Measurements from ENCODE around the gene PADI2.

The PADI2 gene

DNA sequence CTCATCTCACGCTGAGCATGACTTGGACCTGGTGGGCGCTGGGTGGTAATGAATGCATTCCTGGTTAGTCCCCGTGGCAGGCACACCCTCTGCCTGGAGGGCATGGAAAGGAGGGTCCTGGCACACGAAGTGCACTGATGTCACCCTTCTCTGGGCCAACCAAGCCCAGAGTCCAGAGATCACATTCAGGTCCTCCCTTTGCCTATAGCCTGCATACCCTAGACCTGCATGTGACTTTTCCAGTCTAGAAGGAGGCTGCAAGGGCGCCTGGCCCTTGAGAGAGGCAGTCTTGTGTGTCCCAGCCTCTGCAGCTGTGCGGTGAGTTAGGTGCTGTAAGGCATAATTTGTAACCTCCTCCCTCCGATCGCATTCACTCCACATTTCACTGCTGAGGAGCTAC lies 22.1 kb downstream of the PADI2 start:
- Mint-ChIP-seq H3K4me1 (no peaks in the 10 kb centered on the region), H3K9me3 (no peaks in the 10 kb centered on the region), H3K36me3 (no peaks in the 10 kb centered on the region), H3K27ac (no peak overlapping the region), H3K4me3 (no peak overlapping the region), H3K27me3 (peaks cover 23% of the 10 kb centered on the region)
- CTCF ChIA-PET: no interaction called here
- DNase-seq: no peak

DNA sequence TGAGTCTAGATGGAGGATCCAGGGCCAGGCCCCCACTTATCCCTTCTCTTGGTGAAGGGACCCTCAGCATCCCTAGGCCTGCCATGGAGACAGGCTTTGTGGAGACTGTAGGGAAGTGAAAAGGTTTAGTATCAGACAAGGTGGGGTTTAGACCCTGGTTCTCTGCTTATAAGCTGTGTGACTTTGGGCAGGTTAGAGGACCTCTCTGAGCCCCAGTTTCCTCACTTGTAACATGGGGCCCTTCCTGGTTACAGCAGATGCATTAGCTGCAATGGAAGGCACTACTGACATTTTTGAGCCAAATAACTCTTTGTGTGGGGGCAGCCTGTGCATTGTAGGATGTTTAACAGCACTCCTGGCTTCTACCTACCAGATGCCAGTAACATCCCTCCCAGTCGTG lies 22.7 kb downstream of the PADI2 start:
- DNase-seq: no peak
- Mint-ChIP-seq H3K36me3 (no peaks in the 10 kb centered on the region), H3K27ac (no peak overlapping the region), H3K27me3 (peaks cover 23% of the 10 kb centered on the region), H3K4me1 (no peaks in the 10 kb centered on the region), H3K4me3 (no peak overlapping the region), H3K9me3 (no peaks in the 10 kb centered on the region)
- CTCF ChIA-PET: no interaction called here

DNA sequence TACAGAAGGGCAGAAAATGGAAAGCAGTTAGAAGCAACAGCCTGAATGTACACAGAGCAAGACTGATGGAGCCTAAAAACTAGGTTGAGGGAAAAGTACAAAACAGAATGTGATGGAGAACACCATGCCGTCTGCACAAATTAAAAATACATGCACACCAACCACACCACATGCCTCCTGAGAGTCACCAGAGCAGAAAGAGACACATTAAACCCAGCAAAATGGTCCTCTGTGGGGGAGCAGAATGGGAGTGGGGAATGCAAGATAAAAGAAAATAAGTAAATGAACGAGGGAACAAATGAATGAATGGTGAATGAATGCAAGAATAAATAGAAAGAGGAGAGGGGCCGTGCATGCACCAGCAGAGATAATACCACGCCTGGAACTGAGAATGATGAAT lies 24.1 kb downstream of the PADI2 start:
- no peak overlapping the region for H3K4me3 Mint-ChIP-seq
- CTCF ChIA-PET: no interaction called here
- peaks cover 23% of the 10 kb centered on the region for H3K27me3 Mint-ChIP-seq
- DNase-seq: no peak
- H3K27ac Mint-ChIP-seq: no peak overlapping the region
- no peaks in the 10 kb centered on the region for H3K36me3 Mint-ChIP-seq
- H3K9me3 Mint-ChIP-seq: no peaks in the 10 kb centered on the region
- no peaks in the 10 kb centered on the region for H3K4me1 Mint-ChIP-seq

DNA sequence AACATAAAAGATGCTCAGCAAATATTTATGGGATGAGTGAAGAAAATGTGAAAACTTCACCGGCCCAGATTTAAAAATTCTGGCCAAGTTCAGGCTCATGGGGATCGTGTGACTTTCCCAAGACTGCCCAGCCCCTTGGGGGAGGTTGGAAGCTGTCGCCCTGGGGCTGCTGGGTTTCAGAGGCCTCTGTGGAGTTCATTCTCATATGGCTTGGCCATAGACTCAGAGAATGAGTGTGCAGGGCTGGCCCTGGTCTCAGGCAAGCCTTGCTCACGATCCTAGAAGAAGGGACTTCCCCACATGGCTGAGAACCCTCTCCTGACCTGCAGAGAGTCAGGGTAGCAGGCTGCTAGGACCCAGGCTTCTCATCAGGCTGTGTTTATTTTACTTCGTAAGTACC lies 24.6 kb downstream of the PADI2 start:
- Mint-ChIP-seq H3K4me1 (no peaks in the 10 kb centered on the region), H3K27me3 (peaks cover 20% of the 10 kb centered on the region), H3K9me3 (no peaks in the 10 kb centered on the region), H3K36me3 (no peaks in the 10 kb centered on the region), H3K27ac (no peak overlapping the region), H3K4me3 (no peak overlapping the region)
- CTCF ChIA-PET: no interaction called here
- DNase-seq: no peak

DNA sequence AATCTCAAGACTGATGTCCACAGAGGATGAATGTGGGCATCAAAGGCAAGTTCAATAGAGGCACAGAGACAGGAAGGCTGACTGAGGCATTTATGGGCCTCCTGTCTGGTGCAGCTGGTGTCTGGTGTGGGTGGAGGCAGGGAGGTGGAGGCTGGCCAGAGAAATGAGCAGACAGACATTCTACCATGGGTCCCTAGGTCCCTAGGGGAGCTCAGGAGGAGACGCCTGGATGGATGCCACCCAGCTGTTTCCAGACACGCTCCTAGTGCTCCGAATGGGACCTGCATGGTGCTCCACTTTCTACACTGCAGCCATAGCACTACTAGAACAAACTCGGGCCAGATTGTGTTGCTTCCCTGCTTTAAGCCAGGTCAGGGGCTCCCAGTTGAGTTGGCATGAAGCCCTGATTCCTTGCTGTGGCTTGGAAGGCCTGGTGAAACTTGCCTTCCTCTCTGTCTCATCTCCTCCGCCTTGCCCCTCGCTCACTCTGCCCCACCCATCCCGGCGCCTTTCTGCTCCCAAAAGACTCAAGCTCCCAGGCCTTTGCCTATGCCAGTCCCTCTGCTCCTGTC lies 25.3 kb downstream of the PADI2 start:
- H3K9me3 Mint-ChIP-seq: no peaks in the 10 kb centered on the region
- peaks cover 19% of the 10 kb centered on the region for H3K27me3 Mint-ChIP-seq
- H3K36me3 Mint-ChIP-seq: no peaks in the 10 kb centered on the region
- no peak for DNase-seq
- H3K27ac Mint-ChIP-seq: no peak overlapping the region
- H3K4me3 Mint-ChIP-seq: no peak overlapping the region
- CTCF ChIA-PET: interaction anchor here (0.6 kb wide), 1 partner anchor 233 kb away, joined by 3 read pairs; no protein-coding TSS in a partner anchor
- no peaks in the 10 kb centered on the region for H3K4me1 Mint-ChIP-seq

DNA sequence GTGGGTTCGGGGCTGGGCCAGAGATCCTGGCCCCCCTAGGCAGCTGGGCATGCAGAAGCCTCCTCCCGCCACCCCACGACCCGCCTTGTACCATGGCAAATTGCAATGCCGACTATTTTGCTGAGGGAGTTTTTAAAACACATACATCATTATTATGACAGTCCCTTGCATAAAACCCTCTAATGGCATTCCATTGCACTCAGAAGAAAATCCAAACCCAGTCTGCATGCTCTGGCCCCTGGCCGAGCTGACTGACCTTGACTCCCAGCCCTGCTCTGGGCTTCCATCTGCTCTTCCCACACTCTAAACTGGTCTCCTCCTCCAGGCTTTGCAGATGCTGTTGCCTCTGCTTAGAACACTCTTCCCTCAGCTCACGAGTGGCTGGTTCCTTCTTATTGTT lies 28.0 kb downstream of the PADI2 start:
- no peak for DNase-seq
- Mint-ChIP-seq H3K9me3 (no peaks in the 10 kb centered on the region), H3K4me3 (no peak overlapping the region), H3K27ac (no peak overlapping the region), H3K36me3 (no peaks in the 10 kb centered on the region), H3K27me3 (peaks cover 11% of the 10 kb centered on the region), H3K4me1 (no peaks in the 10 kb centered on the region)
- CTCF ChIA-PET: no interaction called here

DNA sequence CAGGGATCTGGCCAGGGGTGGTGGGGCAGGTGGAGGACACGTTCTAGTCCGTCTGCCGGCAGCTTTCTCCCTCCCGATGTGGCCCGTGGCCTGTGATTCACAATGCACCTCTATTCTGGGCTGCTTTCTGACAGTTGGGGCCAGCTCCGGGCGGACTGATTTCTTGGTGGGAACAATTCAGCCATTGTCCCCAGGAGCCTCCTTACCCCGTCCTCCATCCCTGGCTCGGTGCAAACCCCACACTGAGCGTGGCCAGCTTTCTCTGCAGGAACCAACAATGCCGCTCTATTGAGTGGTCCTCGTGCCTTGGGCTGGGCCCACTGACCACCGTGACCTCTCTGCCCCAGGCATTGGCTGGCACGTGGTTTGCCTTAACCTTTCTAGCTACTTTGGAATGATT lies 29.7 kb downstream of the PADI2 start:
- H3K9me3 Mint-ChIP-seq: no peaks in the 10 kb centered on the region
- H3K36me3 Mint-ChIP-seq: no peaks in the 10 kb centered on the region
- CTCF ChIA-PET: no interaction called here
- peaks cover 7% of the 10 kb centered on the region for H3K27me3 Mint-ChIP-seq
- no peak for DNase-seq
- no peak overlapping the region for H3K4me3 Mint-ChIP-seq
- no peaks in the 10 kb centered on the region for H3K4me1 Mint-ChIP-seq
- H3K27ac Mint-ChIP-seq: no peak overlapping the region

DNA sequence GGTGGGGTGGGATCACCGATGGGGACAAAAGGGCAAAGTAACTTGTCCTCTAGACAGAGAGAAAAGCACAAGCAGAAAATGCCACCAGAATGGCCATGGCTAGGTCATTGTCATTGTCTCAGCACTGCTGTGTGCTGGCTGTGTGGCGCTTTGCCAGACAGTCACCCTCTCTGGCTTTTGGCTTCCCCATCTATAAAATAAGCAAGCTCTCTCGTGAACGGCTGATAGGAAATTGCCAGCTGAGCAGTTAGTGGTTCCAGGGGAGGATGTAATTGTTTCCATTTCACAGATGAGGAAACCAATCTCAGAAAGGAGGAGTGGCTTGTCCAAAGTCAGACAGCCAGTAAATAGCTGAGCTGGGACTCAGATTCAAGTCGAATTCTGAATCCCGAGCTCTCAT lies 32.5 kb downstream of the PADI2 start:
- no peaks in the 10 kb centered on the region for H3K4me1 Mint-ChIP-seq
- H3K36me3 Mint-ChIP-seq: no peaks in the 10 kb centered on the region
- DNase-seq: no peak
- no peak overlapping the region for H3K27ac Mint-ChIP-seq
- CTCF ChIA-PET: no interaction called here
- H3K4me3 Mint-ChIP-seq: no peak overlapping the region
- H3K27me3 Mint-ChIP-seq: peaks cover 15% of the 10 kb centered on the region
- no peaks in the 10 kb centered on the region for H3K9me3 Mint-ChIP-seq

DNA sequence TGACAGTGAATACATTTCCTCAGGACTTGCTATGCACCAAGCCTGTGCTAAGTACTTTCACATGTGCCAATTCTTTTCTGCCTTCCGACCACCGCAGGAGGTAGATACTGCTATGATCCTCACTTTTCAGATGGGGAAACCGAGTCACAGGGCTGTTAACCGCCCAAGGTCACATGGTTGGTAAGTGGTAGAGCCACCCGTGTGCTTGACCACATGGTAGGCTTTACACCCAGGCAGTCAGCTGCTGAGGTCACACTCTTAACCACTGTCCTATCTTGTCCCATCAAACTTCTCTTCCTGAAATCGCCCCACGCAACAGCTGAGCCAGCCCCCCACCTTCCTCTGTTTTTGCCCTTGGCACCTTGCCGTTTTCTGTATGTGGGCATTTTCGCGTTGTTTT lies 34.5 kb downstream of the PADI2 start:
- Mint-ChIP-seq H3K9me3 (no peaks in the 10 kb centered on the region), H3K4me3 (no peak overlapping the region), H3K27me3 (peaks cover 15% of the 10 kb centered on the region), H3K27ac (no peak overlapping the region), H3K36me3 (no peaks in the 10 kb centered on the region), H3K4me1 (no peaks in the 10 kb centered on the region)
- DNase-seq: no peak
- CTCF ChIA-PET: no interaction called here

DNA sequence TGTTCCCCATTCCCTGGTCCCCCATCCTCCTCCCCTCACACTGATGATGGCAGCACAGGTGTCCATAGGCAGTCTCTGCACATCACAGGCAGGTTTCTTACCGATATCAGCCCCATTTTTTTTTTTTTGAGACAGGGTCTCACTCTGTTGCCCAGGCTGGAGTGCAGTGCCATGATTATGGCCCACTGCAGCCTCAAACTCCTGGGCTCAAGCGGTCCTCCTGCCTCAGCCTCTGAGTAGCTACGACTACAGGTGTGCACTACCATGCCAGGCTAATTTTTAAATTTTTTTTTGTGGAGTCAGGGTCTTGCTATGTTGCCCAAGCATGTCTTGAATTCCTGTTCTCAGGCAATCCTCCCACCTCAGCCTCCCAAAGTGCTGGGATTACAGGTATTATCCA lies 36.5 kb downstream of the PADI2 start:
- DNase-seq: no peak
- H3K27me3 Mint-ChIP-seq: peaks cover 11% of the 10 kb centered on the region
- no peak overlapping the region for H3K27ac Mint-ChIP-seq
- H3K9me3 Mint-ChIP-seq: no peaks in the 10 kb centered on the region
- H3K36me3 Mint-ChIP-seq: no peaks in the 10 kb centered on the region
- CTCF ChIA-PET: no interaction called here
- no peaks in the 10 kb centered on the region for H3K4me1 Mint-ChIP-seq
- H3K4me3 Mint-ChIP-seq: no peak overlapping the region

DNA sequence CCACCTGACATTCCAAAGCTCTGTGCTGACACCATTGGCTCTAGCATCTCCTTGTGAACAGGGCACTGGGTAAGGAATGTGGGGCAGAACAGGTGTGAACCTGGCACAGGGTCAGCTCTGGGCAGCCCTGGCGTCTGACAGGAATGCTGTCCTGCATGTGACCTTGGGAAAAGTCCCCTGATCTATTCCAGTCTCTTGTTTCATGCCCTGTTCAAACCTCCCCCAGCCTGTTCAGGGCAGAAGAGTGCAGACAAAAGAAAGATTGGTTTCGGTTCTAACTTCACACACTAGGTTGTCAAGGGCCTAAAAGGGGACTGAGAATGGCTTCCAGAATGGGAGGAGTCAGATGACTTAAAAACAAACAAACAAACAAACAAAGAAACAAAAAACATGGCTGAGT lies 37.8 kb downstream of the PADI2 start:
- Mint-ChIP-seq H3K27me3 (peaks cover 11% of the 10 kb centered on the region), H3K4me1 (no peaks in the 10 kb centered on the region), H3K9me3 (no peaks in the 10 kb centered on the region), H3K36me3 (no peaks in the 10 kb centered on the region), H3K4me3 (no peak overlapping the region), H3K27ac (no peak overlapping the region)
- no peak for DNase-seq
- CTCF ChIA-PET: interaction anchor here (0.6 kb wide), 1 partner anchor 19 kb away, joined by 3 read pairs; no protein-coding TSS in a partner anchor

DNA sequence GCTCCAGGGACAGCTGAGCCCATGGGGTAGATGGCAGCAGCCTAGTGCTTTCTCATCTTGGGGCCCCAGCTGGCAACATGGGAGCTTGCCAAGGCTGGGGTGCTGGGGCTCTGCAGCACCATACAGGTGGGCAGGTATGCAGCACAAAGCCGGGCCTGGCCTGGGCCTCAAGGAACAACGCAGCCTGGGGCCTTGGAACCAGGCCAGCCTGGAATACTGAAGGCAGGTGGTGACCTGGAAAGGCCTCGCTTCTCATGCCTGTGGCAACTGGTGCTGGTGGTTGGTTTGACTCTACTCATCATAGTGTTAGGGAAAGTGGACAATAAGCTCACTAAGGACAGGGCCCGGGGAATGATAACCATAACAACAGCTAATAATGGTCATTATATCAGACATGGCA lies 38.4 kb downstream of the PADI2 start:
- H3K27me3 Mint-ChIP-seq: peaks cover 11% of the 10 kb centered on the region
- no peak for DNase-seq
- H3K4me1 Mint-ChIP-seq: no peaks in the 10 kb centered on the region
- no peaks in the 10 kb centered on the region for H3K9me3 Mint-ChIP-seq
- CTCF ChIA-PET: interaction anchor here (0.6 kb wide), 2 partner anchors 18 to 20 kb away, joined by 3 read pairs; no protein-coding TSS in a partner anchor
- no peaks in the 10 kb centered on the region for H3K36me3 Mint-ChIP-seq
- H3K27ac Mint-ChIP-seq: no peak overlapping the region
- no peak overlapping the region for H3K4me3 Mint-ChIP-seq

DNA sequence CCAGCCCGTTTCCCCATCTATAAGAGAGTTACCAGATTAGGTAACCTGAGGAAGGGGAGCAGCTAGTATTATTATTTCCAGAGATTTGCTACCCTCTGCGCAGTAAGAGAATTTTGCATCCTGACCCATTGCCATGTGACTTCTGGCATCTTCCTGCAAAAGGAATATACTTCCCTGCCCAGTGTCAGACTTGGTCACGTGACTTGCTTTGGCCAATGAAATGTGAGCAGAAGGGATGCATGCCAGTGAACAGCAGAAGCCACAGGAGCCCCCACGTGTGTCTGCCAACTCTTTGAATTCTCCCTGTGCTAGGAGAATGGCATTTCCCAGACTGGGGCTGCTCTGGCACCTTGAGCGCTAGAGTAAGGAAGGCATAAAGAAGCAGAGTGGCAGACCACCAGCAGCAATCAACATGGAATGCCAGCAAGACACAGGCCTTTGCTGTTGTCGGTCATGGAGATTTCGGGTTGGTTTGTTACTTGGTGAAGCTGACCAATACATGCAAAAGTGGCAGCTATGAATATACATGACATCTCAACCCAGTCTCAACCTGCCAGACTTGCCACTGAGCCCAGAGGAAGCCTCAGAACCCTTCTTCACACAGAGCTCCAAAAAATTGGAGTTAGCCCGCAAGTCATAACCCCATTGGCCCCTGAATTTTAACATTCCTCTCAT lies 39.0 kb downstream of the PADI2 start:
- Mint-ChIP-seq H3K9me3 (no peaks in the 10 kb centered on the region), H3K27ac (no peak overlapping the region), H3K4me1 (peaks cover 2% of the 10 kb centered on the region), H3K4me3 (no peak overlapping the region), H3K36me3 (no peaks in the 10 kb centered on the region), H3K27me3 (peaks cover 14% of the 10 kb centered on the region)
- no peak for DNase-seq
- CTCF ChIA-PET: no interaction called here

DNA sequence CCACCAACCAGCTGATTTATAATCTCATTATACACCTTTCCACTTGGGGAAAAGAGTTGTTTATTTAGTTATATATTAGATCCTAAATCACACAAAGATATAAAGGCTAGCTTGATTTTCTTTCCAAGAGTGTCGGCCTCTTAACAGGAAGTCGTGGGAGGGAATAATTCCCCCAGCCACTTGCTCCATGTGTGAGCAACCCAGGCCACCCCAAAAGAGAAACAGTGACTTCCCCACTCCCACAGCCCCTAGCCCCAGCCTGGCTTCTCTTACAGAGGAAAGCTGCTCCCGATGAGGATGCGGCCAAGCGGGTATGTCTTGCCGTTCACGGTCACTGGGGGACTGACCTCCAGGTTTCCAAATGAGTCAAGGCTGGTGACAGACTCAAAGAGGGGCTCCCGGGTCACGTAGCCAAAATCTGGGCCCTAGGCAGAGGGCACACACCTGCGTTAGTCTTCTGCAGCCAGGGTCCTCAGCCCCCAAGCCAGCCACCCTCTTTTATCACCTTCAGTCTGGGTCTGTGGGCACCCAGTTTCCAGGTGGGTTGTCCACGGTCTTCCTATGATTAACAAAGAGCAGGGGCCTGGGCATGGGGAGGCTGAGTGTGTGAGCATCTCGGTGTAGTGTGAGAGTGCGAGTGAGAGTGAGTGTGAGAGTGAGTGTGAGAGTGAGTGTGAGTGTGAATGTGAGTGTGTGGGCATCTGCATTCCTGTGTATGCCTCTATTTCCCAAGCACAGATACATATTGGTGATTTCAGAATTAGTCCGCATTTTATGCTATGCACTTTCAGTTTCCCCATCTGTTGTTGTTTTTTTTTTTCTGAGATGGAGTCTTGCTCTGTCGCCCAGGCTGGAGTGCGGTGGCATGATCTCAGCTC lies 40.0 kb downstream of the PADI2 start:
- CTCF ChIA-PET: interaction anchor here (1.1 kb wide), 1 partner anchor 19 kb away, joined by 3 read pairs; no protein-coding TSS in a partner anchor
- no peak overlapping the region for H3K27ac Mint-ChIP-seq
- no peaks in the 10 kb centered on the region for H3K9me3 Mint-ChIP-seq
- no peak overlapping the region for H3K4me3 Mint-ChIP-seq
- DNase-seq: no peak
- peaks cover 2% of the 10 kb centered on the region for H3K4me1 Mint-ChIP-seq
- no peaks in the 10 kb centered on the region for H3K36me3 Mint-ChIP-seq
- peaks cover 14% of the 10 kb centered on the region for H3K27me3 Mint-ChIP-seq

Measured in activated naive CD4-positive, alpha-beta T cell treated with anti-CD3 and anti-CD28 coated beads, Interleukin-2, amount 10 ng/mL, durations not matched to agents 7 days and 5 days (primary cell).